ENCODE results near the gene KIF16B.

Gene KIF16B

GRCh38 chr20:16296931-16297330 lies 276.3 kb downstream of the KIF16B start:
- Histone ChIP-seq H3K27me3 (no peaks in the 10 kb centered on the region), H3K27ac (no peak overlapping the region), H3K4me1 (ENCODE audit: control insufficient read depth in 1 of 2, insufficient read depth in 1 of 2, low read depth in 1 of 2, low read length in 1 of 2) (no peaks in the 10 kb centered on the region), H3K9me3 (no peaks in the 10 kb centered on the region), H3K36me3 (no peaks in the 10 kb centered on the region), H3K4me3 (ENCODE audit: low read depth in 1 of 2, low read length in 1 of 2) (no peak overlapping the region)
- TF ChIP-seq, protein P1, sequence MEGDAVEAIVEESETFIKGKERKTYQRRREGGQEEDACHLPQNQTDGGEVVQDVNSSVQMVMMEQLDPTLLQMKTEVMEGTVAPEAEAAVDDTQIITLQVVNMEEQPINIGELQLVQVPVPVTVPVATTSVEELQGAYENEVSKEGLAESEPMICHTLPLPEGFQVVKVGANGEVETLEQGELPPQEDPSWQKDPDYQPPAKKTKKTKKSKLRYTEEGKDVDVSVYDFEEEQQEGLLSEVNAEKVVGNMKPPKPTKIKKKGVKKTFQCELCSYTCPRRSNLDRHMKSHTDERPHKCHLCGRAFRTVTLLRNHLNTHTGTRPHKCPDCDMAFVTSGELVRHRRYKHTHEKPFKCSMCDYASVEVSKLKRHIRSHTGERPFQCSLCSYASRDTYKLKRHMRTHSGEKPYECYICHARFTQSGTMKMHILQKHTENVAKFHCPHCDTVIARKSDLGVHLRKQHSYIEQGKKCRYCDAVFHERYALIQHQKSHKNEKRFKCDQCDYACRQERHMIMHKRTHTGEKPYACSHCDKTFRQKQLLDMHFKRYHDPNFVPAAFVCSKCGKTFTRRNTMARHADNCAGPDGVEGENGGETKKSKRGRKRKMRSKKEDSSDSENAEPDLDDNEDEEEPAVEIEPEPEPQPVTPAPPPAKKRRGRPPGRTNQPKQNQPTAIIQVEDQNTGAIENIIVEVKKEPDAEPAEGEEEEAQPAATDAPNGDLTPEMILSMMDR (IDR thresholded peaks at IDR 0.05), result no peak

GRCh38 chr20:16295534-16295933 lies 277.7 kb downstream of the KIF16B start:
- no peaks in the 10 kb centered on the region for H3K36me3 ChIP-seq
- TF ChIP-seq, protein P1 (IDR thresholded peaks at IDR 0.05), result no peak

DNA sequence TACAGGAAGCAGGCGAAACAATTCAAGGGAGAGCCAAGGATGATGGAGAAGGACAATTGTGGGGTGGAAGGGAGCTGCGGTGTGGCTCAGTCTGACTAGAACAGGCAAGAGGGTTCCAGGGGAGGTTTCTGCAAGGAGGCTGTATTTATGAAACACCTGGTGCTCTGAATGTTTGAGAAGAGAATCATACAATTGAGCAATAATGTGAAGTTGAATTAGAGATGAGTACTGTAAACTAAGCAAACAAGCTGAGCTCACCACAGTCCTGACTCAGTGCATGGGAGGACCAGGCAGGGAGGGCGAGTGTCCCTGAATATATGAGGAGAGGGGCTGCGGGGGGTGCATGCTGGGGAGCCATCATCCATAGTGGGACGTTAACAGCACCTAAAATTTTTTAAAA lies 279.7 kb downstream of the KIF16B start:
- Histone ChIP-seq H3K9me3 (no peaks in the 10 kb centered on the region), H3K4me1 (ENCODE audit: control insufficient read depth in 1 of 2, insufficient read depth in 1 of 2, low read depth in 1 of 2, low read length in 1 of 2) (no peaks in the 10 kb centered on the region), H3K36me3 (no peaks in the 10 kb centered on the region), H3K27ac (no peak overlapping the region), H3K27me3 (no peaks in the 10 kb centered on the region), H3K4me3 (ENCODE audit: low read depth in 1 of 2, low read length in 1 of 2) (no peak overlapping the region)
- TF ChIP-seq, protein P1 (IDR thresholded peaks at IDR 0.05), result no peak

More at GRCh38 chr20:16295534-16295933, 277.7 kb downstream of the KIF16B start:
- no peaks in the 10 kb centered on the region for H3K27me3 ChIP-seq
- H3K27ac ChIP-seq, result no peak overlapping the region
- H3K9me3 ChIP-seq, result no peaks in the 10 kb centered on the region
- no peak overlapping the region for H3K4me3 ChIP-seq (ENCODE audit: low read depth in 1 of 2, low read length in 1 of 2)
- H3K4me1 ChIP-seq (ENCODE audit: control insufficient read depth in 1 of 2, insufficient read depth in 1 of 2, low read depth in 1 of 2, low read length in 1 of 2), result no peaks in the 10 kb centered on the region

GRCh38 chr20:16292226-16292880 lies 280.9 kb downstream of the KIF16B start:
- H3K9me3 ChIP-seq, result no peaks in the 10 kb centered on the region
- no peaks in the 10 kb centered on the region for H3K27me3 ChIP-seq
- TF ChIP-seq, protein P1 (IDR thresholded peaks at IDR 0.05), result no peak
- H3K4me1 ChIP-seq (ENCODE audit: control insufficient read depth in 1 of 2, insufficient read depth in 1 of 2, low read depth in 1 of 2, low read length in 1 of 2), result no peaks in the 10 kb centered on the region
- H3K27ac ChIP-seq, result no peak overlapping the region
- H3K36me3 ChIP-seq, result no peaks in the 10 kb centered on the region
- H3K4me3 ChIP-seq (ENCODE audit: low read depth in 1 of 2, low read length in 1 of 2), result no peak overlapping the region

DNA sequence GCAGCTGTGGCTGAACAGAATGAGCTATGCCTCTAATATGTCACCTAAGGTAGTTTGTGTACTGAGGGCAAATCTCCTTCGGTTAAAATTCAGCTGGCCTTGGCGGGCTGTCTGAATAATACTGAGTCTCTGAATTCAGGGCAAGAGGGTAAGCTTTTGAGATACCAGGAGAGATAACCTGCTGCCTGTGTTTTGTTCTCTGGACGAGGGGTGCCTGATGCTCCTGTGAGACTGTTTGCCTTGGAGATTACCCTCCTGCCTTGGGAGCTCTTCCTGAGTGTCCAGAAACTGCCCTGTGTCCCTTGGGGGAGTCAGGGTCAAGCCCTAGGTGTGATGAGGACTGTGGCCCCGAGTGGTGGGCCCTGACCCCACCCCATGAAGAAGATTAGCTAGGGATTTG lies 282.9 kb downstream of the KIF16B start:
- H3K4me3 ChIP-seq (ENCODE audit: low read depth in 1 of 2, low read length in 1 of 2), result no peak overlapping the region
- H3K36me3 ChIP-seq, result no peaks in the 10 kb centered on the region
- no peak overlapping the region for H3K27ac ChIP-seq
- no peaks in the 10 kb centered on the region for H3K4me1 ChIP-seq (ENCODE audit: control insufficient read depth in 1 of 2, insufficient read depth in 1 of 2, low read depth in 1 of 2, low read length in 1 of 2)
- TF ChIP-seq, protein P1 (IDR thresholded peaks at IDR 0.05), result no peak
- no peaks in the 10 kb centered on the region for H3K9me3 ChIP-seq
- H3K27me3 ChIP-seq, result no peaks in the 10 kb centered on the region

Measured in neutrophil (primary cell).